Measurements from ENCODE around the gene C11orf71. TPM values are rescaled to one million over a fixed set of nuclear protein-coding genes. Genes with fewer than 3 reads are reported as not detected.

C11orf71 gene
- total RNA-seq, 1 experiment from 2014 or later, result 4.3 TPM

DNA sequence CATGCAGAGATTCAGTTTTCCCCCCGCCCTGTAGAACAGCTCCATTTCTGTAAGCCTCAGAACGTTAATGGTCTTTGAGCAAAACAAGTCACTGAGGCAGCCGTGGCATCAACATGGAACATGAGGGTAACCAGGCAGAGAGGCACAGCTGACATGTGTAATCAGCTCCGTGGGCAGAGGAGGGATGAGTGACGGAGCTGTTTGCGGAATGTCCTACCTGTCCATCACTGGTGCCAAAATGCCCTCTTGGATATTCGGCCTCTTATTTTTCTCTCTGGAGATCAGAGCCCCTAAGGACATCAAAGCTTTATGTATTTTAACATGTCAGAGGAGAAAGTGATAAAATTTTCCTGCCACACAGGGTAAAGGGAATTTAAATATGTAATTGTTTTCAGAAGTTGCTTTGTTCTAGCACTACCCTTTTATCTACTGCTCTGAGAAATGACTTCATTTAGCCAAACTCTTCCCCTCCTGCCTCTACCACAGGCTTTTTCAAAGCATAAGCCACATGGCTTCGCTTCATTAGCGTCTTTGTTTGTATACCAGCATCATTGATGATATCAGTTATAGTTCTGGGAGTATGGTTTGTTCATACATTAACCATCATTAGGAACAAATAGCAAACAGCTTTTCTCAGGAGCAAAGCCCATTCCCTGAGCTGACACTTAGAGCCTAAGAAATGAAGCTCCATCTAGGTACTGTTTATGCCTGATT lies 32.9 kb downstream of the C11orf71 start:
- RAD21 ChIA-PET (ENCODE audit: low non-redundant PET in 1 of 2, low total read pairs in 2 of 2, uncharacterized antibody in 2 of 2, unreplicated experiment in 2 of 2), result no interaction called here
- DNase-seq (ENCODE audit: low read depth, low spot score), result no peak
- no peaks in the 10 kb centered on the region for H3K36me3 ChIP-seq (ENCODE audit: control insufficient read depth in 1 of 2, insufficient read depth in 2 of 2, low read length in 2 of 2)
- CTCF ChIA-PET, result interaction anchor here (0.8 kb wide), 1 partner anchor 28 kb away, joined by 4 read pairs; no protein-coding TSS in a partner anchor
- POLR2A ChIA-PET, result no interaction called here
- no peak overlapping the region for H3K9ac ChIP-seq (ENCODE audit: low read length)
- TF ChIP-seq POLR2A (IDR thresholded peaks at IDR 0.05; ENCODE audit: borderline replicate concordance, extremely low read depth, insufficient read depth, insufficient read length) (no peak), POLR2AphosphoS5 (IDR thresholded peaks at IDR 0.05; ENCODE audit: low read depth, low read length) (no peak), ZFX (IDR thresholded peaks at IDR 0.05) (no peak), EZH2phosphoT487 (IDR thresholded peaks at IDR 0.05; ENCODE audit: borderline replicate concordance) (no peak), EZH2 (IDR thresholded peaks at IDR 0.05) (no peak)
- TF ChIP-seq, protein P1, sequence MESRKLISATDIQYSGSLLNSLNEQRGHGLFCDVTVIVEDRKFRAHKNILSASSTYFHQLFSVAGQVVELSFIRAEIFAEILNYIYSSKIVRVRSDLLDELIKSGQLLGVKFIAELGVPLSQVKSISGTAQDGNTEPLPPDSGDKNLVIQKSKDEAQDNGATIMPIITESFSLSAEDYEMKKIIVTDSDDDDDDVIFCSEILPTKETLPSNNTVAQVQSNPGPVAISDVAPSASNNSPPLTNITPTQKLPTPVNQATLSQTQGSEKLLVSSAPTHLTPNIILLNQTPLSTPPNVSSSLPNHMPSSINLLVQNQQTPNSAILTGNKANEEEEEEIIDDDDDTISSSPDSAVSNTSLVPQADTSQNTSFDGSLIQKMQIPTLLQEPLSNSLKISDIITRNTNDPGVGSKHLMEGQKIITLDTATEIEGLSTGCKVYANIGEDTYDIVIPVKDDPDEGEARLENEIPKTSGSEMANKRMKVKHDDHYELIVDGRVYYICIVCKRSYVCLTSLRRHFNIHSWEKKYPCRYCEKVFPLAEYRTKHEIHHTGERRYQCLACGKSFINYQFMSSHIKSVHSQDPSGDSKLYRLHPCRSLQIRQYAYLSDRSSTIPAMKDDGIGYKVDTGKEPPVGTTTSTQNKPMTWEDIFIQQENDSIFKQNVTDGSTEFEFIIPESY (IDR thresholded peaks at IDR 0.05; ENCODE audit: extremely low read depth, insufficient replicate concordance, low read length), result no peak
- intact Hi-C loops (cut with micrococcal nuclease), result no loop called here
- peaks cover 28% of the 10 kb centered on the region for H3K27me3 ChIP-seq (ENCODE audit: insufficient read depth, low read length)
- H3K79me2 ChIP-seq (ENCODE audit: insufficient read depth, low read length), result no peaks in the 10 kb centered on the region
- H3K27ac ChIP-seq (ENCODE audit: low read depth, low read length), result no peak overlapping the region
- no peak for ATAC-seq
- no peaks in the 10 kb centered on the region for H4K20me1 ChIP-seq (ENCODE audit: insufficient read depth)
- H3K9me3 ChIP-seq (ENCODE audit: control insufficient read depth in 1 of 2, insufficient read depth in 1 of 2, low read depth in 1 of 2, low read length in 2 of 2), result no peaks in the 10 kb centered on the region
- peaks cover 0 to 14% of the 10 kb centered on the region in 2 experiments; a peak in 2 of 4 replicates for H3K4me1 ChIP-seq (ENCODE audit: control insufficient read depth in 1 of 2, insufficient read depth in 2 of 2, low read length in 2 of 2)
- no peak overlapping the region for H3K4me3 ChIP-seq (replicated peaks in 1 of 2; ENCODE audit: low read depth in 1 of 2, low read length in 2 of 2)
- BruUV-seq (replicated peaks), result no TSS peak
- peak overlapping the region; percentile 32 for H2AFZ ChIP-seq (ENCODE audit: low read depth, low read length, poor library complexity, severe bottlenecking)
- peak overlapping the region; percentile 28 for H3K4me2 ChIP-seq (ENCODE audit: low read length)
- no peaks in the 10 kb centered on the region; the same call in 1 of the 2 replicates for H3K9me2 ChIP-seq (ENCODE audit: insufficient read depth)

Measured in HCT116 (cell line).